ENCODE data around the gene CFAP58.
A peak's percentile ranks its signal among the peaks of the same experiment; 100 is the strongest.

Gene CFAP58

GRCh38 chr10:104308439-104308903, 45.2 kb upstream of the CFAP58 start:
- peak; percentile 59 for DNase-seq (ENCODE audit: low spot score)
- in situ Hi-C loops (cut with MboI; ENCODE audit: low sequenced_read_pairs, unreplicated experiment), result no loop called here
- TF ChIP-seq CTCF (IDR thresholded peaks at IDR 0.05; ENCODE audit: borderline replicate concordance, control extremely low read depth, extremely low read depth, insufficient read depth, missing control alignments), result no peak

GRCh38 chr10:104309980-104310978, 43.4 kb upstream of the CFAP58 start:
- TF ChIP-seq CTCF (IDR thresholded peaks at IDR 0.05; ENCODE audit: borderline replicate concordance, control extremely low read depth, extremely low read depth, insufficient read depth, missing control alignments), result no peak
- no peak for DNase-seq (ENCODE audit: low spot score)
- in situ Hi-C loops (cut with MboI; ENCODE audit: low sequenced_read_pairs, unreplicated experiment), result no loop called here

DNA sequence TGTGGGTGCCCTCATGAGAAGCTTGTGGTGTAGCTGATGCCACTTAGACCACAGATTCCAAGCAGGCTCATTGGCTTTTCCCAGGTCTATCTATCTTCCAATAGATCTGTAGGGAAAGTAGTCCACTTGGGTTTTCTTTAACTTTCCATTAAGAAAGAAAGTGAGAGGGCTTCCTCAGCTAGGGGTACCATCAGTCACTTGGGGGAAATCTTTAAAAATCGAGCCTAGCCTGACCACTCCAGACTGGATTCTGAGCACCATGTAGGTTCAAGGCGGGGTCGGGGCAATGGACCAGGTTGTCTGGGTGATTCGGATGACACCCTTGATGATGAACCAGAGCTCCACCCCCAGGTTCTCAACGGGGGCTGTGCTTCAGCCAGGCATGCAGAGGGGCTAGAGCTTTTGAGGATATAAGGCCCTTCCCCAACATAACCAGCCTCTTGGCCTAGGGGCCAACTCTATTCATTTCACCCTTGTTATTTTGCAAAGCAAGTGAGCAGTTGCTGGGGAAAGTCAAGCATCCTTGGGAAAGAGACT, 42.4 kb upstream of the CFAP58 start:
- in situ Hi-C loops (cut with MboI; ENCODE audit: low sequenced_read_pairs, unreplicated experiment), result no loop called here
- no peak for TF ChIP-seq CTCF (IDR thresholded peaks at IDR 0.05; ENCODE audit: borderline replicate concordance, control extremely low read depth, extremely low read depth, insufficient read depth, missing control alignments)
- DNase-seq (ENCODE audit: low spot score), result no peak

DNA sequence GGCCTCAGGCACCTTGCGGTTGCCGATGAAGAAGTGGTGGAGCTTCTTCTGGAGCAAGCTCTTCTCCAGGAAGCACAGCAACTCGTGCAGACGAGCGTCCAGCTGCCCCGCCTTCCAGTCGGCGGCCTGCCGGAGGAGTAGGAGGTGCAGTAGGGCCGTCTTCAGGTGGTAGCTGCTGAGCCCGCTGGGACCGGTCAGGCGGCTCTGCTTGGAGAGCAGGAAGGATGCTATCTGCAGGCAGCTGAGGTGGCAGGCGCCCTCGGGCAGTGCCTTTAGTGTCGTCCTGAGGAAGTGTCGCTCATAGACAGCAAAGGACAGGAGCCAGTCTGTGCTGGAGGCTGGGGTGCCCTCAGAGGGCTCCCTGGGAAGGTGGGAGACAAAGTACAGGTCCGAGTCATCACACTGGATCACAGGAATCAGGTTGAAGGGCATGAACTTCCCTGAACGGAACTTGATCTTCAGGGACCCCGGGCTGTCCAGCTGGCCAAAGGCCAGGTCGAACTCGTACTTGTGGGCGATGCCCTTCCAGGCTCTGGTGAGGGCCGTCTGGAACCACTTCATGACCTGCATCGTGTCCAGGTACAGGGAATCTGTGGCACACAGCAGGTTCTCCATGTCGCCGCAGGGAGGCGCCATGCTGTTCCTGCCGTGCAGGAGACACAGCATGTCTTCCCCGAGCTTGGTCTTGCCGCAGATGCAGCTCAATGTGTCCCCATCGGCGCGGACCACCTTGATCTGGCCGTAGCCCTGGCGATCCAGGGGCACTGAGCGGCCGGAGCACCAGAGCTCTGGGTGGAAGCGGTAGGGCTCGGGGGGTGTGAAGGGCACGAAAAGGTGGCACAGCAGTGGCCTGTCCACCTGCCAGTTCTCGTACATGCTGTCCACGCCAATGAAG, 38.8 kb upstream of the CFAP58 start:
- TF ChIP-seq CTCF (IDR thresholded peaks at IDR 0.05; ENCODE audit: borderline replicate concordance, control extremely low read depth, extremely low read depth, insufficient read depth, missing control alignments), result no peak
- in situ Hi-C loops (cut with MboI; ENCODE audit: low sequenced_read_pairs, unreplicated experiment), result no loop called here
- DNase-seq (ENCODE audit: low spot score), result no peak

GRCh38 chr10:104315486-104315921, 38.1 kb upstream of the CFAP58 start:
- in situ Hi-C loops (cut with MboI; ENCODE audit: low sequenced_read_pairs, unreplicated experiment), result no loop called here
- no peak for DNase-seq (ENCODE audit: low spot score)
- no peak for TF ChIP-seq CTCF (IDR thresholded peaks at IDR 0.05; ENCODE audit: borderline replicate concordance, control extremely low read depth, extremely low read depth, insufficient read depth, missing control alignments)

Data from GM13976 (cell line).